K562 (cell line): ENCODE results near the gene ZPLD1. TPM values are rescaled to one million over a fixed set of nuclear protein-coding genes. Genes with fewer than 3 reads are reported as not detected.

Experiments used
- ATAC-seq: fragments of 200-7000 bp; cut with Tn5 transposase; 3 replicates; pipeline ENCODE4 v1.9.1; 2020; ENCODE audit warnings: moderate library complexity
- BruUV-seq: library from RNA; stranded (reverse); fragments of 400-500 nt; replicated peaks from 2 replicates; lab custom pipeline; 2021; lab: Mats Ljungman, UMichigan
- CTCF ChIA-PET: fragments of 300-600 bp; formaldehyde crosslinking; extraction: SDS; loops from one replicate; lab custom pipeline; 2021; ENCODE audit warnings: low intra/inter-chr PET ratio; lab: Yijun Ruan, JAX
- POLR2A ChIA-PET: fragments of 300-600, 350-650 bp; sonication (Branson Sonifier 250); formaldehyde crosslinking; extraction: SDS; loops from one replicate; lab custom pipeline; 2021; ENCODE audit warnings: antibody characterized with exemption, inconsistent platforms; lab: Yijun Ruan, JAX
- DNase-seq, 4 experiments: peaks; one replicate each; pipeline versions ENCODE4 v3.0.0 to v3.0.0-alpha.2; 2011 to 2018; ENCODE audit warnings: low spot score in 3 of 4, mixed read lengths in 3 of 4; ENCODE audit errors: extremely low read depth in 1 of 4
- FAIRE-seq: peaks from 2 replicates; lab custom pipeline; 2011; peaks lifted over from hg19 to GRCh38; lab: Jason Lieb, UNC
- H2AFZ ChIP-seq: 2 replicates; pipeline ENCODE4 v1.6.0; 2011; ENCODE audit warnings: low read depth, low read length, control low read depth, inconsistent platforms
- H3K27ac ChIP-seq: fragments of 200-600 bp; 3 replicates; pipeline ENCODE4 v1.8.0; 2011; ENCODE audit warnings: low read depth, mild to moderate bottlenecking, control low read depth, inconsistent platforms, low read length, moderate library complexity, mixed read lengths; ENCODE audit errors: extremely low read depth
- H3K27me3 ChIP-seq, 2 experiments: fragments of 300-600 bp in 1 of 2; 2 replicates in 1 of 2; 3 replicates in 1 of 2; pipeline versions ENCODE4 v1.6.0 to v1.8.0; 2011; ENCODE audit warnings: inconsistent platforms in 2 of 2, low read length in 2 of 2, mild to moderate bottlenecking in 1 of 2, mixed read lengths in 1 of 2, moderate library complexity in 1 of 2; ENCODE audit not compliant: control insufficient read depth in 2 of 2, insufficient read depth in 2 of 2
- H3K36me3 ChIP-seq: fragments of 300-600 bp; 3 replicates; pipeline ENCODE4 v1.8.0; 2011; ENCODE audit warnings: mild to moderate bottlenecking, low read length, inconsistent platforms; ENCODE audit not compliant: control insufficient read depth, insufficient read depth
- H3K4me1 ChIP-seq, 2 experiments: fragments of 200-600 bp in 1 of 2; replicated peaks in 1 of 2; 2 replicates in 1 of 2; 3 replicates in 1 of 2; pipeline versions ENCODE4 v1.5.1 to v1.8.0; 2011; ENCODE audit warnings: inconsistent platforms in 2 of 2, low read length in 2 of 2, mild to moderate bottlenecking in 1 of 2, mixed read lengths in 1 of 2, moderate library complexity in 1 of 2; ENCODE audit not compliant: control insufficient read depth in 2 of 2, insufficient read depth in 2 of 2
- H3K4me2 ChIP-seq: 2 replicates; pipeline ENCODE4 v1.6.1; 2011; ENCODE audit warnings: low read length, control low read depth, inconsistent platforms, mixed read lengths; ENCODE audit not compliant: insufficient read depth
- H3K4me3 ChIP-seq: fragments of 200-600 bp; sonication (generic), shearing (Covaris generic); 2 replicates; pipeline ENCODE4 v1.5.1; 2016; ENCODE audit warnings: control low read depth, inconsistent platforms
- H3K79me2 ChIP-seq: fragments of 200-600 bp; 3 replicates; pipeline ENCODE4 v1.8.0; 2011; ENCODE audit warnings: low read length, inconsistent platforms; ENCODE audit not compliant: control insufficient read depth, insufficient read depth
- H3K9ac ChIP-seq, 2 experiments: 2 replicates each; pipeline versions ENCODE4 v1.6.0 to v1.6.1; 2011; ENCODE audit warnings: low read depth in 2 of 2, low read length in 2 of 2, control low read depth in 1 of 2, inconsistent platforms in 1 of 2, mild to moderate bottlenecking in 1 of 2, mixed read lengths in 1 of 2; ENCODE audit not compliant: insufficient read depth in 1 of 2
- H3K9me1 ChIP-seq: one replicate; pipeline ENCODE4 v1.6.0; 2011; ENCODE audit warnings: inconsistent platforms, mild to moderate bottlenecking, low read length, moderate library complexity; ENCODE audit not compliant: control insufficient read depth, insufficient read depth
- H3K9me3 ChIP-seq: replicated peaks from 2 replicates; pipeline ENCODE4 v1.5.1; 2011; ENCODE audit warnings: low read depth, low read length, inconsistent platforms; ENCODE audit not compliant: control insufficient read depth, insufficient read depth
- H4K20me1 ChIP-seq: replicated peaks from 2 replicates; pipeline ENCODE4 v1.6.1; 2011; ENCODE audit warnings: low read length, inconsistent platforms, mixed read lengths; ENCODE audit not compliant: control insufficient read depth, insufficient read depth
- GABPB1 ChIP-seq: sonication (generic); formaldehyde crosslinking; IDR thresholded peaks from 2 replicates; pipeline ENCODE4 v1.8.0; 2022; ENCODE audit warnings: mild to moderate bottlenecking, missing genetic modification reagents
- GMEB1 ChIP-seq: fragments of 250-450 bp; sonication (Bioruptor Pico); IDR thresholded peaks from 2 replicates; pipeline ENCODE4 v1.4.0; 2020; ENCODE audit warnings: mild to moderate bottlenecking
- KDM1A ChIP-seq, 2 experiments: fragments of 450-650 bp; IDR thresholded peaks; 2 replicates each; pipeline ENCODE4 v1.6.1; 2016; ENCODE audit warnings: mild to moderate bottlenecking in 2 of 2
- NR2C1 ChIP-seq, 2 experiments: fragments of 450-650 bp; IDR thresholded peaks; 2 replicates each; pipeline ENCODE4 v1.6.1; 2017; ENCODE audit warnings: mild to moderate bottlenecking in 2 of 2, antibody characterized with exemption in 1 of 2, inconsistent platforms in 1 of 2, missing compliant biosample characterization in 1 of 2, missing genetic modification characterization in 1 of 2
- PATZ1 ChIP-seq: fragments of 250-450 bp; sonication (Bioruptor Pico); IDR thresholded peaks from 2 replicates; pipeline ENCODE4 v1.5.0; 2020; ENCODE audit warnings: mild to moderate bottlenecking, borderline replicate concordance
- RBBP5 ChIP-seq: fragments of 200-600 bp; sonication (generic); IDR thresholded peaks from 2 replicates; pipeline ENCODE4 v1.6.1; 2012; ENCODE audit warnings: borderline replicate concordance, mild to moderate bottlenecking, low read length, control low read depth, inconsistent platforms; ENCODE audit not compliant: insufficient read depth, poor library complexity, severe bottlenecking
- SMARCA4 ChIP-seq: fragments of 450-650 bp; IDR thresholded peaks from 2 replicates; pipeline ENCODE4 v1.6.1; 2016
- TAF7 ChIP-seq: fragments of 450-650 bp; IDR thresholded peaks from 2 replicates; pipeline ENCODE4 v1.6.1; 2016; ENCODE audit warnings: missing genetic modification characterization, missing compliant biosample characterization
- ZKSCAN8 ChIP-seq: fragments of 200-800 bp; sonication (Bioruptor generic); IDR thresholded peaks from 2 replicates; pipeline ENCODE4 v1.6.1; 2016; ENCODE audit warnings: missing genetic modification characterization, missing compliant biosample characterization
- ZNF384 ChIP-seq: IDR thresholded peaks from 2 replicates; pipeline ENCODE4 v1.6.1; 2012; ENCODE audit warnings: low read depth, low read length, improper control_type of control experiment
- ZNF764 ChIP-seq: fragments of 250-450 bp; sonication (Bioruptor Pico); IDR thresholded peaks from 2 replicates; pipeline ENCODE4 v1.4.0; 2020; ENCODE audit warnings: low read depth, mild to moderate bottlenecking, moderate library complexity
- ZNF766 ChIP-seq: fragments of 200-800 bp; sonication (Bioruptor generic); conservative IDR thresholded peaks from 2 replicates; pipeline ENCODE4 v1.6.1; 2016; ENCODE audit warnings: missing genetic modification characterization, missing compliant biosample characterization
- whole genome bisulfite sequencing: fragments of 100-300 bp; shearing (Covaris generic); methylation state at CpG from one replicate; pipeline ENCODE4 v1.1.6; 2016; ENCODE audit warnings: low coverage, mixed read lengths; ENCODE audit not compliant: insufficient coverage; ENCODE audit errors: missing lambda C conversion rate; 5-methylcytosine and 5-hydroxymethylcytosine counted together
- in situ Hi-C: fragments of 300-500 bp; cut with MboI; formaldehyde crosslinking; loops from 4 replicates; pipeline ENCODE4 v1.15.0; 2018; ENCODE audit warnings: inconsistent platforms, mixed read lengths
- intact Hi-C: fragments of 100-400 bp; cut with micrococcal nuclease; formaldehyde crosslinking; loops from 2 replicates; pipeline ENCODE4 v1.14.2; 2022
- polyA plus RNA-seq, 8 experiments: library from polyadenylated mRNA; depleted of rRNA in 4 of 8; stranded (reverse) in 5 of 8; unstranded in 3 of 8; fragments of >200 nt; fragmentation: Nextera tagmentation in 2 of 8; fragmentation: Illumina TruSeq in 1 of 8; extraction: Ambion mirVana in 2 of 8; extraction: Trizol in 1 of 8; gene quantifications; 2 replicates each; pipeline versions ENCODE4 v1.2.1 to v1.2.3, GENCODE V29; 2011 to 2014; ENCODE audit warnings: inconsistent platforms in 1 of 8, missing spikeins in 1 of 8
- total RNA-seq, 7 experiments: library from RNA; depleted of rRNA in 6 of 7; stranded (reverse); fragments of >200 nt in 6 of 7; fragmentation: Illumina TruSeq in 2 of 7; extraction: Trizol in 2 of 7; gene quantifications; 2 replicates each; pipeline versions ENCODE4 v1.2.1 to v1.2.3, GENCODE V29; 2011 to 2021; ENCODE audit warnings: low replicate concordance in 1 of 7
- TF ChIP-seq, protein P1 (sequence below): fragments of 450-650 bp; formaldehyde crosslinking; IDR thresholded peaks from 2 replicates; pipeline ENCODE4 v1.4.0; 2020; ENCODE audit warnings: mild to moderate bottlenecking, moderate library complexity
- TF ChIP-seq, protein P2 (sequence below): fragments of 450-650 bp; formaldehyde crosslinking; IDR thresholded peaks from 2 replicates; pipeline ENCODE4 v1.4.0; 2020; ENCODE audit warnings: mild to moderate bottlenecking, moderate library complexity

The ZPLD1 gene
- total and polyA plus RNA-seq, 9 of the 15 experiments (the other 6 are each of a cell fraction or from before 2014, with no cell fraction given) = 0.03 to 0.10 (median 0.04) TPM; not detected in 6

- no peak for TF ChIP-seq GMEB1 (CRISPR knock-in tag)
- no peak for TF ChIP-seq SMARCA4
- TF ChIP-seq RBBP5 = no peak
These were observed 24.2 kb upstream of the ZPLD1 start (continued) for GRCh38 chr3:102410616-102411015.

DNA sequence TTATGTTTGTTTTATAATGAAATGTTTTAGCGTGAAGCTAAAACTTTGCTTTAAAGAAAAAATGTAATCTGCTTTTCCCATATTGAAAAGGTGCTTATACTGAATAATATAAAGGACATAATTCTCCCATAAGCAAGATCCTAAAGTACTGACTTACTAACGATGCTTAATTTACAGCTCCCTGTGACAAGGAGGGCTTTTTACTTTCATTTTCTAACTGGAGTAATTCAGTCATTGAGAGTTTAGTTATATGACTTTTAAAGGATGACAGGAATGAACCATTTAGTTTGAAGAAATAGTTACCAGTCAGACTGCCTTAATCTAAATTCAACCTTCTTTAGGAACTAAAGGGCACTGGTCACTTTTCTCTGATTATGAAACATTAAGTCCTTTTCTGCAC lies 19.3 kb upstream of the ZPLD1 start:
- intact Hi-C loops (no loop called here), in situ Hi-C loops (no loop called here)
- BruUV-seq = no TSS peak
- Histone ChIP-seq H3K27me3 (no peaks in the 10 kb centered on the region), H2AFZ (no peak overlapping the region), H3K4me1 (no peaks in the 10 kb centered on the region), H3K4me2 (no peak overlapping the region), H3K4me3 (no peak overlapping the region), H3K9me3 (no peaks in the 10 kb centered on the region), H4K20me1 (no peaks in the 10 kb centered on the region), H3K9me1 (no peaks in the 10 kb centered on the region), H3K27ac (no peak overlapping the region), H3K9ac (no peak overlapping the region), H3K79me2 (no peaks in the 10 kb centered on the region), H3K36me3 (no peaks in the 10 kb centered on the region)
- POLR2A ChIA-PET = no interaction called here
- ATAC-seq (no peak), FAIRE-seq (no peak), DNase-seq (no peak)
- WGBS = 0% methylated on average over 2 of the region's 2 CpGs
- CTCF ChIA-PET = no interaction called here
- TF ChIP-seq ZKSCAN8 = no peak
- no peak for TF ChIP-seq KDM1A (IDR thresholded peaks at IDR 0.05)
- TF ChIP-seq, protein P1, sequence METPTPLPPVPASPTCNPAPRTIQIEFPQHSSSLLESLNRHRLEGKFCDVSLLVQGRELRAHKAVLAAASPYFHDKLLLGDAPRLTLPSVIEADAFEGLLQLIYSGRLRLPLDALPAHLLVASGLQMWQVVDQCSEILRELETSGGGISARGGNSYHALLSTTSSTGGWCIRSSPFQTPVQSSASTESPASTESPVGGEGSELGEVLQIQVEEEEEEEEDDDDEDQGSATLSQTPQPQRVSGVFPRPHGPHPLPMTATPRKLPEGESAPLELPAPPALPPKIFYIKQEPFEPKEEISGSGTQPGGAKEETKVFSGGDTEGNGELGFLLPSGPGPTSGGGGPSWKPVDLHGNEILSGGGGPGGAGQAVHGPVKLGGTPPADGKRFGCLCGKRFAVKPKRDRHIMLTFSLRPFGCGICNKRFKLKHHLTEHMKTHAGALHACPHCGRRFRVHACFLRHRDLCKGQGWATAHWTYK (CRISPR knock-in tag) = no peak
- no peak for TF ChIP-seq NR2C1 (IDR thresholded peaks at IDR 0.05)
- TF ChIP-seq NR2C1 (tag; IDR thresholded peaks at IDR 0.05) = no peak
- TF ChIP-seq GABPB1 (CRISPR knock-in tag) = no peak
- no peak for TF ChIP-seq PATZ1 (CRISPR knock-in tag)
- TF ChIP-seq, protein P2, sequence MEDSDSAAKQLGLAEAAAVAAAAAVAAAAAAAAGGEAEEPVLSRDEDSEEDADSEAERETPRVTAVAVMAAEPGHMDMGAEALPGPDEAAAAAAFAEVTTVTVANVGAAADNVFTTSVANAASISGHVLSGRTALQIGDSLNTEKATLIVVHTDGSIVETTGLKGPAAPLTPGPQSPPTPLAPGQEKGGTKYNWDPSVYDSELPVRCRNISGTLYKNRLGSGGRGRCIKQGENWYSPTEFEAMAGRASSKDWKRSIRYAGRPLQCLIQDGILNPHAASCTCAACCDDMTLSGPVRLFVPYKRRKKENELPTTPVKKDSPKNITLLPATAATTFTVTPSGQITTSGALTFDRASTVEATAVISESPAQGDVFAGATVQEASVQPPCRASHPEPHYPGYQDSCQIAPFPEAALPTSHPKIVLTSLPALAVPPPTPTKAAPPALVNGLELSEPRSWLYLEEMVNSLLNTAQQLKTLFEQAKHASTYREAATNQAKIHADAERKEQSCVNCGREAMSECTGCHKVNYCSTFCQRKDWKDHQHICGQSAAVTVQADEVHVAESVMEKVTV (CRISPR knock-in tag) = no peak
- TF ChIP-seq TAF7 = no peak
- no peak for TF ChIP-seq ZNF766 (CRISPR knock-in tag)
- TF ChIP-seq ZNF764 (CRISPR knock-in tag) = no peak
- TF ChIP-seq ZNF384 = no peak
